ENCODE data around the gene TXNL4B.

Gene TXNL4B

DNA sequence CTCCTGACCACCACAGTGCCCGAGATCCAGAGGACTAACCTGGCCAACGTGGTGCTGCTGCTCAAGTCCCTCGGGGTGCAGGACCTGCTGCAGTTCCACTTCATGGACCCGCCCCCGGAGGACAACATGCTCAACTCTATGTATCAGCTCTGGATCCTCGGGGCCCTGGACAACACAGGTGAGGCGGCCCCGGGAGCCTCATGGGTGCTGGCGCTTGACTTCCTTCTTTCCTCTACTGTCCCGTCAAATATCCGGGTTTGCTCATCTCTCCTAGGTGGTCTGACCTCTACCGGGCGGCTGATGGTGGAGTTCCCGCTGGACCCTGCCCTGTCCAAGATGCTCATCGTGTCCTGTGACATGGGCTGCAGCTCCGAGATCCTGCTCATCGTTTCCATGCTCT lies 14.0 kb upstream of the TXNL4B start:
- ATAC-seq (ENCODE audit: low read depth) (no peak), DNase-seq (ENCODE audit: low spot score) (no peak)
- no peaks in the 10 kb centered on the region for H3K4me1 ChIP-seq (ENCODE audit: insufficient read depth, poor library complexity, severe bottlenecking)
- TF ChIP-seq, protein P1, sequence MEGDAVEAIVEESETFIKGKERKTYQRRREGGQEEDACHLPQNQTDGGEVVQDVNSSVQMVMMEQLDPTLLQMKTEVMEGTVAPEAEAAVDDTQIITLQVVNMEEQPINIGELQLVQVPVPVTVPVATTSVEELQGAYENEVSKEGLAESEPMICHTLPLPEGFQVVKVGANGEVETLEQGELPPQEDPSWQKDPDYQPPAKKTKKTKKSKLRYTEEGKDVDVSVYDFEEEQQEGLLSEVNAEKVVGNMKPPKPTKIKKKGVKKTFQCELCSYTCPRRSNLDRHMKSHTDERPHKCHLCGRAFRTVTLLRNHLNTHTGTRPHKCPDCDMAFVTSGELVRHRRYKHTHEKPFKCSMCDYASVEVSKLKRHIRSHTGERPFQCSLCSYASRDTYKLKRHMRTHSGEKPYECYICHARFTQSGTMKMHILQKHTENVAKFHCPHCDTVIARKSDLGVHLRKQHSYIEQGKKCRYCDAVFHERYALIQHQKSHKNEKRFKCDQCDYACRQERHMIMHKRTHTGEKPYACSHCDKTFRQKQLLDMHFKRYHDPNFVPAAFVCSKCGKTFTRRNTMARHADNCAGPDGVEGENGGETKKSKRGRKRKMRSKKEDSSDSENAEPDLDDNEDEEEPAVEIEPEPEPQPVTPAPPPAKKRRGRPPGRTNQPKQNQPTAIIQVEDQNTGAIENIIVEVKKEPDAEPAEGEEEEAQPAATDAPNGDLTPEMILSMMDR (IDR thresholded peaks at IDR 0.05; ENCODE audit: poor library complexity, severe bottlenecking): no peak
- no peaks in the 10 kb centered on the region for H3K27me3 ChIP-seq (ENCODE audit: insufficient read depth, poor library complexity, severe bottlenecking)
- H3K9me3 ChIP-seq (ENCODE audit: severe bottlenecking): no peaks in the 10 kb centered on the region
- H3K4me3 ChIP-seq (ENCODE audit: severe bottlenecking): no peak overlapping the region
- no peak overlapping the region for H3K27ac ChIP-seq (ENCODE audit: poor library complexity, severe bottlenecking)
- H3K36me3 ChIP-seq (ENCODE audit: low read depth): peaks cover 98% of the 10 kb centered on the region

DNA sequence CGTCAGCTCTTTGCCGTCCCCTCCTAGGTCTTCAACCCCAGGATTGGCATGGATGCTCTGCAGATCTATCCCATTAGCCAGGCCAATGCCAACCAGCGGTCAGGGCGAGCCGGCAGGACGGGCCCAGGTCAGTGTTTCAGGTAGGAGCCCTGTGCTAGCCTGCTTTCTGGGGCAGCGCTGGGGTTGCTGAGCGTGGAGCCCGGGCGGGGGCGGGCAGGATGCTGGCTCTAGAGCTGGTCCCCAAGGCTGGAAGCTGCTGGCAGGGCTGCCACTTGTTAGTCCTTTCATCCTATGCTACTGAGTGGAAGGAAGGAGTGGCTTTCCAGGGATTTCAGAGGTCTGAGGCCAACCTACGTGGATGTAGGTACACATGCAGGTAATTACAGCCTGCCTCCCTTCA lies 12.6 kb upstream of the TXNL4B start:
- DNase-seq (ENCODE audit: low spot score) (no peak), ATAC-seq (ENCODE audit: low read depth) (no peak)
- Histone ChIP-seq H3K4me3 (ENCODE audit: severe bottlenecking) (no peak overlapping the region), H3K36me3 (ENCODE audit: low read depth) (peaks cover 98% of the 10 kb centered on the region), H3K27ac (ENCODE audit: poor library complexity, severe bottlenecking) (no peak overlapping the region), H3K9me3 (ENCODE audit: severe bottlenecking) (no peaks in the 10 kb centered on the region), H3K4me1 (ENCODE audit: insufficient read depth, poor library complexity, severe bottlenecking) (no peaks in the 10 kb centered on the region), H3K27me3 (ENCODE audit: insufficient read depth, poor library complexity, severe bottlenecking) (no peaks in the 10 kb centered on the region)
- TF ChIP-seq, protein P1 (IDR thresholded peaks at IDR 0.05; ENCODE audit: poor library complexity, severe bottlenecking): no peak

DNA sequence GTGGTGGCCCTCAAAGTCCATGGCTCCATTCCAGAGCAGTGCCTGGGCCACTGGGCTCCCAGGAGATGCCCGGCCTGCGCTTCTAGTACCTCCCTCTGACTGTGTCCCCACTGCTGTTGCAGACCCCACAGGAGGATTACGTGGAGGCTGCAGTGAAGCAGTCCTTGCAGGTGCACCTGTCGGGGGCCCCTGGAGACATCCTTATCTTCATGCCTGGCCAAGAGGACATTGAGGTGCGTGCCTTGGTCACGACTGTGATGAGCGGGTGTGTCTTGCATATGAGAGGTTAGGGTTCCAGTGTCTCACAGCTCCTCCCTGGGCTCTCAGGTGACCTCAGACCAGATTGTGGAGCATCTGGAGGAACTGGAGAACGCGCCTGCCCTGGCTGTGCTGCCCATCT lies 11.5 kb upstream of the TXNL4B start:
- TF ChIP-seq, protein P1 (IDR thresholded peaks at IDR 0.05; ENCODE audit: poor library complexity, severe bottlenecking): no peak
- no peak overlapping the region for H3K4me3 ChIP-seq (ENCODE audit: severe bottlenecking)
- DNase-seq (ENCODE audit: low spot score): no peak
- H3K27ac ChIP-seq (ENCODE audit: poor library complexity, severe bottlenecking): no peak overlapping the region
- no peaks in the 10 kb centered on the region for H3K9me3 ChIP-seq (ENCODE audit: severe bottlenecking)
- H3K36me3 ChIP-seq (ENCODE audit: low read depth): peaks cover 98% of the 10 kb centered on the region
- no peaks in the 10 kb centered on the region for H3K4me1 ChIP-seq (ENCODE audit: insufficient read depth, poor library complexity, severe bottlenecking)
- H3K27me3 ChIP-seq (ENCODE audit: insufficient read depth, poor library complexity, severe bottlenecking): no peaks in the 10 kb centered on the region
- ATAC-seq (ENCODE audit: low read depth): no peak

DNA sequence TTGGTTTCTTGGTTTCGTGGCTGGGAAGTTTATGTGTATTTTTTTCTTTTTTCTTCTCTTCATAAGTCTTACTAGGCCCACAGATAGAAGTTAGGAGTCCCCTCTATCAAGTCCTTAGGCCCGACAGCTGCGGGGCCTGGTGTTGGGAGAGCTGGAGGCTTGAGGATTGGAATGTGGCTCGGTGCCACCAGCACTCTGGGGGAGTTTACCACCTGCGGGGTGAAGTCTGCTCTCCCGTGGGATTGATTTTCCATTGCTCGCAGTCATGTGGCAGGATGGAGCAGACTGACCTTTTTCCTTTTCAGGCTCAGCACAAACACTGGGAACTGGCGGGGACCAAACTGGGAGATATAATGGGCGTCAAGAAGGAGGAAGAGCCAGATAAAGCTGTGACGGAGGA lies 7.8 kb upstream of the TXNL4B start:
- Histone ChIP-seq H3K36me3 (ENCODE audit: low read depth) (peaks cover 97% of the 10 kb centered on the region), H3K27ac (ENCODE audit: poor library complexity, severe bottlenecking) (no peak overlapping the region), H3K4me1 (ENCODE audit: insufficient read depth, poor library complexity, severe bottlenecking) (no peaks in the 10 kb centered on the region), H3K27me3 (ENCODE audit: insufficient read depth, poor library complexity, severe bottlenecking) (no peaks in the 10 kb centered on the region), H3K4me3 (ENCODE audit: severe bottlenecking) (no peak overlapping the region), H3K9me3 (ENCODE audit: severe bottlenecking) (no peaks in the 10 kb centered on the region)
- DNase-seq (ENCODE audit: low spot score) (no peak), ATAC-seq (ENCODE audit: low read depth) (no peak)
- TF ChIP-seq, protein P1 (IDR thresholded peaks at IDR 0.05; ENCODE audit: poor library complexity, severe bottlenecking): no peak

DNA sequence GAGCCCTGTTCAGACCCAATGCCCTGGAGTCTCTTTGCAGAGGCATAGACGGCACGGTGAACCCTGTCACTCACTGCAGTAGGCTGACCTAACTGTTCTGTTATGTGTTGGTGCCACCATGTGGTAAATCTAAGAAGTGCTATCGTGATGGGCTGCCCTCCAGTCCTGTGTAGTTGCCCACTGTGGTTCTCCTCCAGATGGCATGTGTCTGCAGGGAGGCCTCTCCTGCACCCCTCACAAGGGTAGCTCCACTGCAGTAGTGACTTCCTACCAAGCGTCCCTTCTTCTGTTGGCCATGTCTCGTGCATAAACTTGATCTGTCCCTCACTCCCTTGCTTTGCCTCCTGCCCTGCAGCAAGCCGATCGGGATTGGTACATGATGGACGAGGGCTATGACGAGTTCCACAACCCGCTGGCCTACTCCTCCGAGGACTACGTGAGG lies 6.0 kb upstream of the TXNL4B start:
- no peak overlapping the region for H3K4me3 ChIP-seq (ENCODE audit: severe bottlenecking)
- H3K27me3 ChIP-seq (ENCODE audit: insufficient read depth, poor library complexity, severe bottlenecking): no peaks in the 10 kb centered on the region
- ATAC-seq (ENCODE audit: low read depth) (peak; percentile 86), DNase-seq (ENCODE audit: low spot score) (no peak)
- peaks cover 9% of the 10 kb centered on the region for H3K4me1 ChIP-seq (ENCODE audit: insufficient read depth, poor library complexity, severe bottlenecking)
- H3K36me3 ChIP-seq (ENCODE audit: low read depth): peaks cover 92% of the 10 kb centered on the region
- TF ChIP-seq, protein P1 (IDR thresholded peaks at IDR 0.05; ENCODE audit: poor library complexity, severe bottlenecking): peak; percentile 61
- no peaks in the 10 kb centered on the region for H3K9me3 ChIP-seq (ENCODE audit: severe bottlenecking)
- no peak overlapping the region for H3K27ac ChIP-seq (ENCODE audit: poor library complexity, severe bottlenecking)
